Stimulated activated CD8-positive, alpha-beta memory T cell treated with anti-CD3 and anti-CD28 coated beads, Interleukin-4, amount 100 ng/mL, for 4 hours (primary cell): ENCODE data around the gene XYLT2.
"Not testable (repeated sequence)": the region's sequence is repeated elsewhere in the genome, so short reads cannot be mapped to it uniquely, and the experiment has no call there.

Experiments used
- DNase-seq, 2 donors: peaks; one replicate each; pipeline ENCODE4 v3.0.0-alpha.2; 2020; ENCODE audit warnings: low read depth in 2 of 2, low spot score in 1 of 2

XYLT2 gene

GRCh38 chr17:50388728-50389127, 42.8 kb downstream of the XYLT2 start:
- DNase-seq, result no peak

- no peak for DNase-seq
Measured at GRCh38 chr17:50389534-50389933, 43.6 kb downstream of the XYLT2 start.

- no peak for DNase-seq
Measured at GRCh38 chr17:50392621-50393020, 46.7 kb downstream of the XYLT2 start.

- no peak for DNase-seq
Measured at GRCh38 chr17:50393700-50394099, 47.8 kb downstream of the XYLT2 start.

GRCh38 chr17:50394711-50395110, 48.8 kb downstream of the XYLT2 start:
- no peak for DNase-seq

- no peak for DNase-seq
Measured at GRCh38 chr17:50396261-50397110, 50.6 kb downstream of the XYLT2 start.

GRCh38 chr17:50397111-50397918, 51.4 kb downstream of the XYLT2 start, which contains the start of gene LRRC59:
LRRC59 (minus strand) TSS chr17:50397523; CDS start chr17:50397317, 206 bp downstream.
- peak; percentile 84 to 86 for DNase-seq

GRCh38 chr17:50397919-50398285, 52.0 kb downstream of the XYLT2 start:
- DNase-seq, result no peak

- not testable (repeated sequence) for DNase-seq
Measured at GRCh38 chr17:50398672-50399071, 52.7 kb downstream of the XYLT2 start.

GRCh38 chr17:50399591-50399990, 53.7 kb downstream of the XYLT2 start:
- not testable (repeated sequence) for DNase-seq

- not testable (repeated sequence) for DNase-seq
Measured at GRCh38 chr17:50405351-50405750, 59.4 kb downstream of the XYLT2 start.

GRCh38 chr17:50406578-50406977, 60.7 kb downstream of the XYLT2 start:
- DNase-seq, result no peak

- DNase-seq, result no peak
Measured at GRCh38 chr17:50407921-50408320, 62.0 kb downstream of the XYLT2 start.
